HG03354 (cell line): ENCODE data around the gene LRCH1.

ENCODE experiments used
- ATAC-seq: cut with Tn5 transposase; IDR thresholded peaks from one replicate; pipeline ENCODE4 v1.9.1; 2021; ENCODE audit warnings: mild to moderate bottlenecking; ENCODE audit not compliant: unreplicated experiment, poor library complexity, severe bottlenecking

The LRCH1 gene

DNA sequence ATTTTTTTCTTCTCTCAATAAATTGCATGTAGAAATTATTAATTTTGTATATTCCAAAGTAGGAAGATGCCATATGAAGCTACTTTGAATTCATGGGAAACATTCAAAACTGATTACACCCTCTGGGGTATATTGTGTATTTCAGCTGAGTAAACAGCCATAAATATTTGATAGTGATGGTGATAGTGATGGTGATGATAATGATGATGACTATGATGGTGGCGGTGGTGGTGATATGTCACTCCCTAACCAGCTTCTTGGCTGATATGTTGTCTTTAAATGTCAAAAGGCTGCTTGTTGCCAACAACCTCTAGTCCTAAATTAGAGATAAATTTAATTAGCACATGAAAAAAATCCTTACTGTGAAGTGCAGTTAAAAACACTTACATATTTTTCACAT lies 102.0 kb downstream of the LRCH1 start:
- no peak for ATAC-seq

DNA sequence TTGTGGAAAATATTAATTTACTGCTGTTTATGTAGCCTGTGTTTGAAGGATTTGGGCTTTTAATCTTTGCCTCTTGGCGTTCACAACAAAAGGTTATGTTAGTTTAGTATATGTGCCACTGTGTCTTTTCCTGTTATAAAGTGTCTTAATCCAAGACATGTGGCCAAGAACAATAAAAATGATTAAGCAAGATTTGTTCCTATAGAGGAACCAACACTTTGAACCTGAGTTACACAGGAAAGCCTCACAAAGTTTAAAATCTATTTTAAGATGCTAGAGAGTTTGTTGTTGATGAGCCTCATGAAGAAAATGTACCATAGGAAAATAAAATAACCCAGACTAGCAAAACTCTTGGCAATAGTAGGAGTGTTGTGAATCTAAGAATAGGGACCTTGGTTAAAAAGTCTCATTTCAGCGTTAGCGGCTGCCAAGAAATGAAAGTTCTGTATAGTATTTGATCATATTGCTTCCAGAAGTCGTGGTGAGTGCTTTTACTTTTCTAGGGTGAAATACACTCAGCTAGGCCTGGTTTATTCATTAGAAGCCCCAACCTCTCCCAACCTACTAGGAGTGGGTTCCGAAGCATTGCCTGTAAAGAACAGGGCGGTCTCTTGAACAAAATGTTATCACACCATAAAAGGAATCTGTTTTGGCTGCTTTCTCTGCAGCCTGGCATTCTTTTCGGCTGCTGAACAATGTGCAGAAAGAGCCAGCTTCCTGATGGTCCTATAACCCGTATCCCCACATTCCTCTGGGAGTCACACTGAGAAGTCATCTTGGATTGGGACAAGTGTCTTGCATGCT lies 102.6 kb downstream of the LRCH1 start:
- ATAC-seq = no peak

DNA sequence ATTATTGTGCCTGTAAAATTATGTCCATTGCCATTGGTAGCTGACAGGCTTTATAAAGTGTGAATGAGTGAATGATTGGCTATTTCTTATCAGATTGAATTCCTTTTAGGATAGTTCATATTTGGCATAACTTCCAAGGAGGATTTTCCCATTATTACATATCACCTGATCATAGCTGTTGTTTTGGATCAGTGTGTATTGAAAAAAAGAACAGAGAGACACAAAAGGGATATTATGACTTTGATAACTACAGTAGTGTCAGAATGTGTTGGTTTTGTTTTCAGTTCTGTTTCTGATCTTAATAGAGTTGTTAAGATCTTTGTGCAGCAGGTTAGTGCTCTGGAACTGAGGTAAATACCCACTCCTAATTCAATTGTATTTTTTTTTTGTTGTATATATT lies 103.8 kb downstream of the LRCH1 start:
- peak; percentile 77 for ATAC-seq

DNA sequence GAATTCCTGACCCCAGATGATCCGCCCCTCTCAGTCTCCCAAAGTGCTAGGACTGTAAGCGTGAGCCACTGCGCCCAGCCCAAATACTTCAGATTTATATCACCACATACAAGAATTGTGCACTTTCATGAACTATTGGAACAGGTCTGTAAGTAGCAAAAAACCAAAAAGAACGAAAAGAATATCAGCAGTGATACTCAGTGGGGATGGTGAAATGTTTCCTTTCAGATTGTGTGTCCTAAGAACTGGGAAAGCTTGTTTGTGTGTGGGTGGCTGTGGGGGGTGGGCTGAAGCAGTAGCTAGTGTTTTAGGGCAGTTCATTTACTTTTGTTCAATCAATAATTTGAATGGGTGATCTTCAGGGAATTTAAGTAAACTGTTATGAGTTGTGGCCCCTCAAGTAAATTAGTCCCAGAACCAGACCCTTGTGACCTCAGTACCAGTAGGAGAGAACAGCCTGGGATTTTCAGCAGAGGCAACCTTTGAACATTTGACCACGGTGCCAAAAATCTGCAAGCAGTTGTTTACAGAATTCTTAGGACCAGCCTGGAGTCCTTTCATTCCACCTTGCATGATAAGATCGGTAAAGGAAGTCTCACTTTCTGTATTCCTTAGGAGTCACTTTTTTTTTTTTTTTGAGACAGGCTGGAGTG lies 106.6 kb downstream of the LRCH1 start:
- no peak for ATAC-seq

DNA sequence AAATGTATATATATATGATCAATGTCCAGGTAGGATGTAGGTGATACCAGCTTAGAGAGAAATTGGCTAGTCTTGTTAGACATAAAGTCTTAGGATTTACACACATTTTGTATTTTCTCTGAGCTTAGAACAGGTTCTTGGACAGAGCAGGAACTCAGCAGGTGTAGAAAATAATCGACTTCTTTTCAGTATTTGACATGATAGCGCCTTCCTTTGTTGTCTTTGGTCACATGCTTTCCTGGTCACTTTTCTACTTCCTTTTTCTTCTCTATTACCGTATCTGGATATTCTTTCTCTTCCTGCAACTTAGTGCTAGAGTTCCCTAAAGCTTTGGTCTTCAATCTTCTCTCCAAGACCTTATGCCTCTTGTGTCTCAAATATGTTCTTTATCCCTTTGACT lies 107.4 kb downstream of the LRCH1 start:
- no peak for ATAC-seq

DNA sequence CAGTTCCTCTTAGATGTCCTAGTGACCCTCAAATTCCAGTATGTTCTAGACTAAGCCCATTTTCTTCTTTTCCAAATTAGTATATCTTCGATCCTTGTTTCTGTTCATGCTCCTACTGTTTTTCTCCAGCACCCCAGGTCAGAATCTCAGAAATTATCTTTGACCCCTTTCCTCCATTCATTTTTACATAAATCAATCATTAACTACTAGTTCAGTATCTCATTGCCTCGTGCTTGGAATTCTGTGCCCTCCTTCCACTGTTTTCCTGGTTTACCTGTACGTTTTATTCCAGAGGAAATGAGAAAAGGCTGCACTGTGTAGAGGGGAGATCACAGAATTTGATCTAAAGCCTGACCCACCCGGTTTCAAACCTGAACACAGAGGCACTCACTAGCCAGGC lies 107.9 kb downstream of the LRCH1 start:
- no peak for ATAC-seq

DNA sequence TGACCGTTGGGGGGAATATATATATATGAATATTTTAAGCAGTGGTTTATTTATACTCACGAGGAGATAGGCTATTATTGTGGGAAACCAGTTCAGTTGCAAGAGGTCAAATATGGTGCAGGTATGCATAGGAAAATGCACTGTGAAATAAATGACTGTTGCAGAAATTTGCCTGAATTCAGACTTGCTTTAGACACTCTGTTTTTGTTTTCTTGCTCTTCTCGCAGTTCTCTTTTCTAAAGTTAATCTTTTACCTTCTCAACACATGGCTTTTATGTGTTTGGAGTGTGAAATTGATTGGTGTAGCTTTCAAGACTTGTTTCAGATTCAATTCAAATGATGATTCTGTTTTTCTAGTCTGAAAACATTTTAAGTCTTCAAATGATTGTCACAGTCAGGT lies 109.7 kb downstream of the LRCH1 start:
- ATAC-seq = peak; percentile 69

DNA sequence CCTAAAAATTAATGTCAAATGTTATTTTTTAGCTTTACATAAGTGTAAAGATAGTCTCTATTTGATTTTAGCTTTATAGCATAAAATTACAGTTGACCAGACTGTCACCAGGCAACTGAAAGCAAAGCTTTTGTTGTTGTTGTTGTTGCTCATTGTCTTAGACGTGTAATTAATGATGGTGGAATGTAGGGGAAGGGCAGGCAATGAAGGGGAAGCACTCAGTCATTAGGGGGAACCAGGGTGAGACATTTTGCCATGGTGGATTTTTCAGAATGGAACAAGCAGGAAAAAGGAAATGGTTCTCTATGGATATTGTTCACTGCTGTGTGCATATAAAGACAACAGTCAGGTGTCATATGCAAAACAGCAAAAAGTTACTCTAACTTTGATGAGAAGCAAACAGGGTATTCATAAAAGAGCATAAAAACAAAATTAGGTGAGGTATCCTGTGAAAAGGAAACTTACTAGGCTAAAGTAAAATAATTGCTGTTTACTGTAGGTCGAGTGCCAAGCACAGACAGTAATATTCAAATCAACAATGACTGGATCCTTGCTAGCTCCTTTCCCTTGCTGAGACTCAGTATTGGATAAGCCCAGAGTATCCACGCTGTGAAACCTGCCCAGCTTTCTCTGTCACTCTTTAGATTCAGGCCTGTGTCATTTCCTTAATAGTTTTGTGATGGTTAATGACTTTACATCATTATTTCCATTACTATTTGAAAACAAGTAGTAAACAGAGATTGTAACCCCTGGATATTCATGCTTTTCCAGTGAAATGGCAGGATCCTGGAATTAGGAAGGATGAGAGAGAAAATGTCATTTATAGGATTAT lies 110.5 kb downstream of the LRCH1 start:
- peak; percentile 29 for ATAC-seq

DNA sequence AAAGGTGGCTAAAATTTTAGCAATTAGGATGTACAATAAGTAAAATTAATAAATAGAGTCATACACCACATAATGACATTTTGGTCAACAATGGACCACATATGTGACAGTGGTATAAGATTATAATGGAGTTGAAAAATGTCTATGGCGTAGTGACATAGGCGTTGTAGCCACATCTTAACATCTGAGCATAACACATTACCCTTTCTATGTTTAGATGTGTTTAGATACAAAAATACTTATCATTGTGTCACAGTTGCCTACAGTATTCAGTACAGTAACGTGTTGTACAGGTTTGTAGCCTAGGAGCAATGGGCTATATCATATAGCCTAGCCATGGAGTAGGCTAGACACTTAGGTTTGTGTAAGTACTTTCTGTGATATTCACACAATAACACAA lies 111.2 kb downstream of the LRCH1 start:
- no peak for ATAC-seq

DNA sequence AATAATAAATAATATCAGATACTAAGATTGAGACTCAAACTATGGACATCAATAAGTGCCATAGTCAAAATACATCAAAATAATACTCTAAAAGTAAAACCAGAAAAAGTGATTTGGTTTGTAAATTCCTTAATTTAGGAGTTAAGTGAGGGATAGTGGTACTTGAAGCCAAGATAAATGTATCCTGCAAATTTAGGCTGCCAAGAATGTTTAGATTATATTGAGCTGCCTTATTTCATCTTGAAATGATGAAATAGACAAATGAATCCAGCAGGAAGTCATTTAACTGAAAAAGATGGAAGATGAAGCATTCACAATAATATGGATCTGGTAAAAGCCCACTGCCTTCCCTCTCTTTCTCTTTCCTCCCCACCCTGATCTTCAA lies 112.3 kb downstream of the LRCH1 start:
- ATAC-seq = no peak

DNA sequence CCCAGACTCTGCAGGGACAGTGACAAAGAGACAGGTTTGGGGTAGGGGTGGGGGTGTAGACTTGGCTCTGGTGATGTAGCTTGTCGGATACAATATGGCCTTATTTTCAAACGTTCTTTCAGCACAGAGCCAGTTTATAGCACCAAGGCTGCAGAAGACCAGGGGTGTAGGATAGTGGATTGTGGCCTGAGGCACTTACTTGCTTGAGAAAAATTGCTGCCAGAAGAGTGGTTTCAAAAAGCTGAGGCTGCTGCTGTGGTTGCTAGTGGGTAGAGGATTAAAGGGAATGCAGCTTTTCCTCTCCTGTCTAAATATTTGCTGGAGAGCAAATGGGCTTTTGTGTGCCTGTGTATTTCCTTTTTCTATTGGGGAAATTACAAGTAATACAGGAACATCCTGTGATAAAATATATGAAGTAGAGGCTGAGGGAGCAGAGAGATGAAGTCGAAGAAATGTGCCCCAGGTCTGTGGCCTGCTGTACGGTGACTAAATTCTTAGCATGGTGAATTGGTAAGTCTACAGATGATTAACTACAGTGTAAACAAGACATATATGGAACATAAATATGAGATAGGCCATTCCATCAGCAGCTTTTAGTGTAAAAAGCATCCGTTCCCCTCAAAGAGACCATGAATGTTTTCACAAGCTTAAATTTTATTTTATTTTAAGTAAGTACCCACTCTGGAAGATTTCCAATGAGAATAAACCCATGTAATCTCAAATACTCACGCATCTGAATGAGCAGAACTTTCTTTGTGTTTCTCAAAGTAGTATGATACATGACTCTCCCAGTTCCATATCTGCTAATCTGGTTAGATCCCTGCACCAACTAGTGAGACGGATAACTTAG lies 112.9 kb downstream of the LRCH1 start:
- peak; percentile 53 for ATAC-seq

DNA sequence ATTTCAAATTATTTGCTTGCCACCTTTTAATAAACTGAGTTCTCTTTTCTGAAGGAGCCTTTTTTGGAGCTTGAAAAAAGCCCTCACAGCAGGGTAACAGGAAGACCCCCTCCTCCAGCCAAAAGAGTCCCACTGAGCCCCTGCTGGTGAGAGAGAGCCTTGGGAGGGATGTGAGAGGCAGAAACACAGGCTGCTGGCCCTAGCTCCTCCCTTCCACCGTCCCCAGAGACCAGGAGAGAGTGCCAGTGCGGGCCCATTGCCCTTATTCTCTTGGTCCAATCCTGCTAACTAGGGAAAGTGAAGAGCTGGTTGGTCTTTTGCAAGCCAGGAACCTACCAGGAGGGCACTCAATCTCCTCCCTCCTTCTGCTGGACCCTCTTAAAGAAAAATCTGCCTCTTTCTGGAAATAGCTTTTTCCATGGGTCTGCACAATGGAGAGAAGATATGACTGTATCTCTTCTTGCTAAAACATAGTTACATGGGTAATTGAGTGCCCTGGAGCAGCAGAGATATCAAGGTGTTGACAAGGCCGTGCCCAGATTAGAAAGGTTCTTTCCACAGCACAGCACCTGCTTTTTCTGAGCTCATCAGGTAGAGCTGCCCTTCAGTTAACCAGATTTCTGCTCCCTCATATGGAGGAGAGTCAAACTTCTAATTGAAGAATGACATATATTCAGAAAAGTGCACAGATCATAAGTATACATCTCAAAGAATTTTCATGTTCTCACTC lies 113.9 kb downstream of the LRCH1 start:
- ATAC-seq = no peak

DNA sequence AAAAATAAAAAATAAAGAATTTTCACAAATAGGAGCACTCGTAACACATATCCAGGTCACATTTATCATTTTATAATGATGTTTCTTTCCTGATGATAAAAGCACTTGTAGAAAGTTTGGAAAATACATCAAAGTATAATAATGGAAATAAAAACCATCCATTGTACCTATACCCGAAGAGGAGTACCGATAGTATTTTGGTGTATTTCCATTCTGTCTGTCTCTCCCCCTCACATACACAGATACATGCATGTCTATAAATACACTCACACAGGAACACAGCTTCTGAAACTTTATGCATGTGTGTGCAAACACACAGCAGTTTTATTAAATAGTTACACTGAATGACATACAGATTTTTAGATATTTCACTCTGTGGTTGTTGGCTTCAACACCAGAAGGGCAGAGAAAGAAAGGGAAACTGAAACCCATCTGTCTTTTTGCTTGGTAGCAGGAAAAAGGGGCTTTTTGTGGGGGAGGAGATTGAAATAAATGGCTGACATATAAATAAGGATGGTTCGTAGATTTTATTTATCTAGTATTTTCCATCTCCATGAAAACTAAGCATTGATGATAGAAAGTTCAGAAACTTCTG lies 114.8 kb downstream of the LRCH1 start:
- ATAC-seq = peak; percentile 60

DNA sequence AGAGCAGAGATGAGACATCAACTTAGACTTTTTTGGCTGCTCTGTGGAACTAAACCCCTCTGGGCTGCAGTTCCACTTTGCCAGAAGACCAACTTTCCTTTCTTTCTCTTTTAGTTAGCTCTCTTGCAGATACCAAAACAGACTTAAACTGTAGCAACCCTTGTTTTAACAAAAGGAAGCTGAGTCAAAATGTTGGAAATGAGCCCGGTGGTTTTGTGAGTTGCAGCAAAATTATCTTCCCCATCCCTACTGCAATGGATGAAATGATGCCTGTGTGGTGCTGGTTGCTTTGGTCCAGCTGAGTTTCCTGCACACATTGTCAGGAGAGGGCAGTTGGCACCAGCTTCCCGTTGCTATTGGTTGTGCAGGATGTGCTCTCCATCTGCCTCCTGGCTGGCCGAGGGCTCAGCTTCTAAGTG lies 115.3 kb downstream of the LRCH1 start:
- ATAC-seq = peak; percentile 22

DNA sequence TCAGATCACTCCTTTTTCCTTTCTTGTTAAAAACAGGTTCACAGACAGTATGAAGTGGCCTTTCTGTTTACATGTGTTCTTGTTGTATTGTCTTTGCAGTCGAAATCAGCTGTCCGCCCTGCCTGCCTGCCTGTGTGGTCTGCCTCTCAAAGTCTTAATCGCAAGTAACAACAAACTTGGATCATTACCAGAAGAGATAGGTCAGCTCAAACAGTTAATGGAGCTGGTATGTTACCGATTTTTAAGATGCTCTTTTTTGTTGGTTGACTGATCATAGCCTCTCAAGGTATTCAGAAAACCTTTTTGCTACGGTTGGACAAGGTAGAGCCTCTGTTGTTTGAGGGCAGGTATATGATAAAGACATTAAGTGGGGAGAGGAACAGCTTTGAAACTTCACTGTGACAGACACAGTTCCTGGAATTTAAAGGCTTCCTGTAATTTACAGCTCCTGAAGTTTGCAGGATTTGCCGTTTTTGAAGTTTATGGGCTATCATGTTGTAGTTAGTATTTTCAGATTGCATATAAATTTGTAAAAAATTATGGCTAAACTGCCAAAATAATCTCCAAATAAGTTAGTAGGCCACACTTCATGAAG lies 116.1 kb downstream of the LRCH1 start:
- ATAC-seq = no peak

DNA sequence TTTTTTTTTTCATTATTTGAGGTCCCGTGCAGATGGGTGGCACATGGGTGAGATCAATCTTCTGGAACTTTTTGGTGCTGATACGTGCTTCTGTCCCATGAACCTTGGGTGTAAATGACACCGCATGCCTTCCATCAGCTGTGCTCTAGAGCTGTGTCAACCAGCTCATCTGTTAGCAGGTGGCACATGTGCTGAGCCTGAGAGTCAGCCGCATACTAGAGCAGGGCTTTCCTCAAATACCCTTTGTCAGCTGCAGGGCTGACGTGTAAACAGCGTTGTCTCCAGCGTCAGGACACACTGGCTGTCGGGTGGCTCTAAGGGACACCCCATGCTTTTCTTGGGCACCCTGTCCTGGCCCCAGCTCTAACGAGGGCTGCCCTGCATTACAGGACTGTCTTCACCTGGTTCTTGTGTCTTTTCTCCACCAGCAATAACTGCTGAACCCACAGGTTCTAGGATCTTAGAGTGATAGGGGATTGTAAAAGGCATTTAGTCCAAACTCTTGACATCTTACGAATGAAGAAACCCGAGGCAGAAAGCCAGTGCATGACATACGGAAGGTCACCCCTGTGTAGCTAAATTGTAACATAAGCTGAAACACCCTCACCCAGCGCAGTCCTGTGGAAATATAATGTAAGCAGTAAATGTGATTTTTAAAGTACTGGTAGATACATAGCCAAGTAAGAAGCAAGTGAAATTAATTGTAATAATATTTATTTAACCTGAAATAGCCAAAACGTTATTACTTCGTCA lies 119.5 kb downstream of the LRCH1 start:
- no peak for ATAC-seq

DNA sequence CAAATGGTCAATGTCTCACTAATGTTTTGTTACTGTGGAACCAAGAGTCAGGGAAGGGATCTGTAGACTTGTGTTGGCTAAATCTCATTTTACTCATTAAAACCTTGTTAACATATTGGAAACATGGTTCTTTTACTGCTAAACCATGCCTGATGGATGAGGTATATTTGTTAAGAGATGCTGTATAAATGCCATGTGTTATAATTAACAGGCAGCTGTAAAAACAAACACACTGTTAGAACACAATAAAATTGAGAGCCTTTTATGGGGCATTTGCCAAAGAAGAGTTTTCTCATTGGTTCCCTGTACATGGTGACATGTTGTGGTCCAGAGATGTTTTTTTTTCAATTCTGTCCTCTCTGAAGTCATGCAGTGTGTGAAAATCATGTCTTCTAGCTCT lies 122.0 kb downstream of the LRCH1 start:
- no peak for ATAC-seq

DNA sequence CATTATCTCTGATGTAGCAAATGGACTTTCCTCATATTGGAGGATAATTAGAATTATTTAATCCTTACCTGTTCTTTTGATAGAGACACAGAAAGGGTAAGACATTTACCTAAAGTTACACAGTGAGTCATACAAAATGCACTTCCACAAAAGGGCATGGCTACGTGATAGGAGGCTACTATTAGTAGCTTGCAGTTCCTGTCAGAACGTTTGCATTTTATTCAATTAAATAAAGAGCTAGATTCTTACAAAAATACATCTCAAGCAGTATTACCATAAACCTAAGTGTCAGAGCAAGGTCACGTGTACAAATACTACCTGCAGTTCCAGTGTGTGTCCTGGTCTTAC lies 123.4 kb downstream of the LRCH1 start:
- ATAC-seq = no peak
